Activated T-cell treated with anti-CD3 and anti-CD28 coated beads for 48 hours (primary cell): ENCODE data around the gene USB1.

Source experiments
- DNase-seq: peaks from one replicate; pipeline ENCODE4 v3.0.0-alpha.2; 2020; ENCODE audit warnings: low read depth

USB1 gene, protein sequence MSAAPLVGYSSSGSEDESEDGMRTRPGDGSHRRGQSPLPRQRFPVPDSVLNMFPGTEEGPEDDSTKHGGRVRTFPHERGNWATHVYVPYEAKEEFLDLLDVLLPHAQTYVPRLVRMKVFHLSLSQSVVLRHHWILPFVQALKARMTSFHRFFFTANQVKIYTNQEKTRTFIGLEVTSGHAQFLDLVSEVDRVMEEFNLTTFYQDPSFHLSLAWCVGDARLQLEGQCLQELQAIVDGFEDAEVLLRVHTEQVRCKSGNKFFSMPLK

DNA sequence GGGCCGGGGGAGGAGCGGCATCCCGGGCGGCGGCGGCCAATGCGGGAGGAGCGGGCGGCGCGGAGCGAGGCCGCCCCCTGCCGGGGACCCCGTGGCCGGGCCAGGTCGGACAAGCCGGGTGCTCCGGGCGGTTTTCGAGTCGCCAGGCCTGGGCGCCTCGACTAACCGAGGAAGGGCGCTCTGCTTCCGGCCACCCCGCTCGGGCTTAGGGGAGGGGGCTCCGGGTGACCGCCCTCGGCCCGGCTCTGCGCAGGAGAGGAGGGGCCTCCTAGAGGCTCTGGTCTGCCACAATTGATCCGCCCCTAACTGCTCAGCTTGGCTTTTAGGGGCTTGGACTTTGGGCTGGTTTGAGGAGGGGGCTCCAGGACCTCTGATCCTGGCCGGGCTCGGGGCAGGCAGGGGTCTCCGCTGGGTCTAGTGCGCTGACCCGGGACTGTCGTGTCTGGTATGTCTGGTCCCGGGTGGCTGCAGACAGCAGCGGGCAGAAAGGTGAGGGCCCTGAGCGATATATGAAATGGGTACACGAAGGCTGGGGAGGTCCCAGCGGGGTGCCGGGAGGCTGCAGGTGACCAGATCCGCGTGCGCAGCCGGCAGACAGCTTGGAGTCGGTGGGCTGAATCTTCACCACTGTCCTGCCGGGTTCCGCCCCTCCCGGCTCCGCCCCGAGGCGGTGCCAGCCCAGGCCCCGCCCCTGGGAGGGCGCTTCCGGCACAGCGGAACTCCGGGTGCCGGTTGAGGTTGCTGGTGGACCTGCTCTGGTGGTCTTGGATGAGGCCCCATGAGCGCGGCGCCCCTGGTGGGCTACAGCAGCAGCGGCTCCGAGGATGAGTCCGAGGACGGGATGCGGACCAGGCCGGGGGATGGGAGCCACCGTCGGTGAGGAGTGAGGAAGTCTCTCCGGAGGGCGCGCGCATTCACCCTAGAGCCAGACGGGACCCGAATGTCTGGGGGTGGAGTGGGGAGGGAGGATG, at the start of gene USB1:
Gene USB1, plus strand, starts transcription at position 702 of the 971 bp plus-strand sequence. Its CDS starts 77 bp downstream, at position 779.
- peak; percentile 88 for DNase-seq

DNA sequence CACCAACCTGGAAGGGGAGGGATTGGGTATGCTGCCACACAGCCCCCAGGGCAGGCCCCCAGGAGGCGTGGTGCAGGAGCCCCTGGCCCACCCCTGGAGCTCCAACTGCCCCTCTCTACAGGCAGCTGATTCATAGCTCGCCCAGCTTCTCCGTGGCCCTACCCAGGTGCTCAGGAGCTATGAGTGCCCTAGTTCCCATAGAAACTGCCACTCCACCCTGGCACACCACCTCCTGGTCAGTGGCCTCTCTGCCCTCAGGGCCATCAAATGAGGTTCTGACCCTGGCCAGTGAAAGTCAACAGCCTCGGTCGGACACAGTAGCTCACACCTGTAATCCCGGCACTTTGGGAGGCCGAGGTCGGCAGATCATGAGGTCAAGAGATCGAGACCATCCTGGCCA, 48.3 kb upstream of the USB1 start:
- no peak for DNase-seq

DNA sequence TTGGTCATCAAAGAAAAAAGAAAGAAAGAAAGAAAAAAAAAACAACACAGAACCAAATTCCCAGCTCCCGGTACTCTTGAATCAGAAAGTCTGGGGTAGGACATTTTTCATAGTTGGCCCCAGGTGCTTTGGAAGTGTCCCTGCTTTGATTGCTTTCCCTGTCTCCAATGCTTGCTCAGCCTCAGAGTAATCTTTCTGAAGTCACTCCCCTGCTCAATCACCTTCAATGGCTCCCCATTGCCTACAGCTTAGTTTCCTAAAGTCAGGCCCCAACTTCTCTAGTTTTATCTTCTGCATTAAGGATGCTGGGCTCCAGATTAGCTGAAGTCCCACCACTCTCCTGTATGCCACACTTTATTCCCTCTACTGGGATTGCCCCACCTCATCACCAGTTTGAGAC, 47.4 kb upstream of the USB1 start:
- DNase-seq: no peak

DNA sequence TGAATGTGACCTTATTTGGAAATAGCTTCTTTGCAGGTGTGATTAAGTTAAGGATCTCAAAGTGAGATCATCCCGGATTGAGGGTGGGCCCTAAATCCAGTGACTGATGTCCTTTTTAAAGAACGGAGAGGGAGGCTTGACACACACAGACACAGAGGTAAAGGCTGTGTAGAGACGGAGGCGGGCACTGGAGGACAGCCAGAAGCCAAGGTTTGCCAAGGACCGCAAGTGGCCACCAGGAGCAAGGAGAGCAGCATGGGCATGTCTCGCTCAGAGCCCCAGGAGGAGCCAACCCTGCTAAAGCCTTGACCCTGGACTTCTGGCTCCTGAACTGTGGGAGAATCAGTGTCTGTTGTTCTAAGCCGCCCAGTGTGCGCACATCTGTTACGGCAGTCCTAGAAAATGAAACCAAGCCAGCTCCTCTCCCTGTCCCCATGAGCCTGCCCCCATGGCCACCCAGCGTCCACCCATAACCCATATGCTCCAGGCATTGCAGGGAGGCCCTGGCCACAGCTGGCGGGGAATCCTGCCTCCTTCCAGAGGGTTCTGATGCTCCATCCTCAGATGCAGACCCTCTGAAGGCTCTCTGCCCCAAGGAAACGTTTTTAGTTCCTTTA, 45.5 kb upstream of the USB1 start:
- no peak for DNase-seq

DNA sequence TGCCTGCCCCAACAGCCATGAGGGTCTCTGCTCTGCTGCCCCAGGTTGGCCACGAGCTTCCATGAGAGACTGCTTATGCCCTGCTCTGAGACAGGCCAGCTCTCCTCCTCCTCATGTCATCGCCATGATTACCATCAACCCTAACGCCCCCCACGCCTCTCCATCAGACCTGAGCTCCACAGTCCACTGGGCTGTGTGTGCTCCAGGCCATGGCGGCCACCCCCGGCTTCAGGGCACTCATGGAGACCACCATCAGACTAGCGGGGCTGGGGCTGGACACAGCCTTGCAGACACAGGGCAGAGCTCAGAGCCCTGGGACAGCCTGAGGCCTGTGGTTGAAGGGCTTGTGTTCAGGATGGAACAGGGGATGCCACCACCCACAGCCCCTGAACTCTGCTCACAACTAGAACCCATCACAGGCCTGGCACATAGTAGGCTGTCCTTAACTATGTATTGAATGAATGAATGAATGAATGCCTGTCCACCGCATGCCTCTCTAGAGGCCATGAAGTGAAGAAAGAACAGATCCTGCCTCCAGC, 44.9 kb upstream of the USB1 start:
- DNase-seq: no peak

DNA sequence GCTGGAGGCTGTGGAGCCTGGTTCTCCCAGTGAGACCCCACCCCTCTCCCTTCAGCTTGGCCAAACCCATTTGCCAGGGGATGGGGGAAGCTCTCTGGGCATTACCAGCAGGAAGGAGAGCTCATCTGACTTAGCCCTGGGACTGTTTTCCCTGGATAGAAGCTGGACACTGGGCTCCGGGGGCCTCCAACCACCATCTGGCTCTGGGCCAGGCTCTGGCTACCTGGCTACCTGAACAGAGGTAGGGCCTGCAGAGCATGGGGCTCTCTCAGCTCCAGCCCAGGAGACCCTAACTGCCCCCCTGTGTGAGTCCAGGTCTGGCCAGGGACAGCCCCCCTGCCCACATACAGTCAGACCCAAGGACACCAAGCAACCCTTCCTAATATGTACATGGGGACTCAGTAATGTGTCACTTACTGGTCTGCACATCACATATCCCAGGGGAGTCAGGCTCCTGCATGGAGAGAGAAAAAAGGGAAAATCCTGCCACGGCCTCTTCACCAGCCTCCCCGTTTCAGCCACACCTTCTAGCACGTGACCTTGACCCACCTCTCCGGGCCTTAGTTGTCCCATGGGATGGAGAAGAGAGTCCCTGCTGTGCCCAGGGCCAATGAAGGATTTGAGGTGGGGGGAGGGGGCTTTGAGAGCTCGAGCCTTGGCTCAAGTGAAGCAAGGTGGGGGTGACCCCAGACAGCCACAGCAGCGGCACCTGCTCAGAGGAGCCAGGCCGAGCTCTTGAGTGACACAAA, 44.1 kb upstream of the USB1 start:
- no peak for DNase-seq

DNA sequence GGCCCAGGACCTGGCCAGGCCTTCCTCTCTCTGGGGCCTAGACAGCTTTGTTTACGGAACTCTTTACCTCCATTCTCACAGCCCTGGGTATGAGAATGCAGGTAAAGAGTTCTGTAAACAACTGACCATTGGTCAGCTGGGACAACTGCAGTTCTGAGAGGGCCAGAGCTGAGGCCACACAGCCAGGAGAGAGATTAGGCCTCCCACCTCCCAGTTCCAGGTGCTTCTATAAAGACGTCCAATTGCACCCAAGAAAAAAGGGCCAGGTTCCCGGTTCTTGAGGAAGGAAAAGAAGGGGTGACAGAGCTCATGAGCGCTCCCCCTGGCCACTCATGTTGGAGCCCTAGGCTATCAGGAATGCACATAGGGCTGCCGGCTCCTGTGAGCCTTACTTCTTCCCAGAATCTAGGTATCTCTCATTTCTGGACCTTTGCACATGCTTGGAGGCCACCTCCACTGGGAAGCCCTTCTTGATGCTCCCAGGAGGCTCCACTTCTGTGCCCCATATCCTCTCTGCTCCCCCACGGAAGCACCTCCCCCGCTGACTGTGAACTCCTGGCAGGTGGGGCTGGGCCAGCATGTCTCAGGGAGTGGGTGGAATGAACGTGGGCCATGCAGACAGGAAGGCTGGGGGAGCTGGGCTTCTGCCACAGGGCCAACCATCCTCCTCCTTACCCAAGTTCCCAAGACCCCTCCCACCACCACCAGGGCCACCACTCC, 43.4 kb upstream of the USB1 start:
- DNase-seq: no peak

DNA sequence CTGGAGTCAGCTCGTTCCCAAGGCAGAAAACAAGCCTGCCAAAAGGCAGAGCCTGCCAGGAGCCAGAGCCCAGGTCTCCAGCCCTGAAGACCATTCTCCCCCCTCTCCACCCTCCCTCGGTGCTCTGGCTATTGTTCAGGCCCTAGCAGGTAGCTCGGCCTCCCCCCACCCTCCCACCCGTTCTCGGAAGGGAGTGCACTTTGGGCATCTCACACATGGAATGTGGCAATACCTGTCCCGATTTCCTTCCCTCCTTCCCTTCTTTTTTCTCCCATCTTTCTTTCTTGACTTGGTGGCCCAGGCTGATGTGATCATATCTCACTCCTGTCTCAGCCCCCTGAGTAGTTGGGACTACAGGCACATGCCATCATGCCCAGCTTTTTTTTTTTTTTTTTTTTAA, 42.7 kb upstream of the USB1 start:
- no peak for DNase-seq

DNA sequence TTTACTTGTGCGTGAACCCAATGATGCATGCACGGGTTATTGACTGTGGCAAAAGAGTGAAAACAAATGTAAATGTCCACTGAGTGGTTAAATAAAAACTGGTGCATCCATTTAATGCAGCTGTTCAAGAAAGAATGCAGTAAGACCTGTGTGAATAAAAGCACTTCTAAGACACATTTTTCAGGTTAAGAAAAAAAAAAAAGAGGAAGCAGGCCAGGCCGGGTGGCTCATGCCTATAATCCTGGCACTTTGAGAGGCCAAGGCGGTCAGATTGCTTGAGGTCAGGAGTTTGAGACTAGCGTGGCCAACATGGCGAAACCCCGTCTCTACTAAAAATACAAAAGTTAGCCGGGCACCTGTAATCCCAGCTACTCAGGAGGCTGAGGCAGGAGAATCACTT, 42.1 kb upstream of the USB1 start:
- DNase-seq: no peak

DNA sequence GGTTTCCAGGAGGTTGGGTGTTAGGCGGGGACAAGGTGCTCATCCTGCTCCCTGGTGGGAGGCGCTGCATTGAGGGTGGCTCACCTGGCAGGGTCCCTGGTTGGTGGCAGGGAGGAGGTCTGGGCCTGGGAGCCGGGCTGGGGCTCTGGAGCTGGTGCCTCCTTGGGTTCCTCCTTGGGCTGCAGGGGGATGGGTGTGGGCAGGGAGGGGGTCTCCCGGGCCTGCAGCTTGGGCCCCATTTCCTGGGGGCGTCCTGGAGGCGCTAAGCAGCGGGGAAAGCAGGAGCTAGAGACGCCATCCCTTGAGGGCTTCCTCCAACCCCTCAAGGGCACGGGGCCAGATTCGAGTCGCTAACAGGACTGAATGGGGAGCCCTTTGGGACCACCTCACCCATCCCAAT, 41.4 kb upstream of the USB1 start:
- DNase-seq: no peak

DNA sequence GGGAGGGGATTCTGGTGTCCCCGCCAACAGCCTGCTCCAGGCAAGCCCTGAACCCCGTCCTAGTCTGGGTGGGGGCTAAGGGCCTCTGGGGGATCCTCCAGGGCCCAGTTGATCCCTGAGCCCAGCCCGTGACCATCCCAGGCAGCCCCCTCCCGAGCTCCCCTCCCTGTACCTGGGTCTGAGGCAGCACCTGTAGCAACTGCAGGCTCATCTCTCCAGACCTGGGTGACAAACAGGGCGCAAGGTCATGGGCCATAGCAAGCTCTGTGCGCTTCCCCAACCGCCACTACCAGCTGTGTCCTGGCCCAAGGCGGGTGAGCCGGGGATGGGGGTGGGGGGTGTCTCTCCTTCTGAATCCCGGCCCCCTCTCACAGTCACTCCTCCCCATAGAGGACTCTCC, 40.9 kb upstream of the USB1 start:
- DNase-seq: no peak

DNA sequence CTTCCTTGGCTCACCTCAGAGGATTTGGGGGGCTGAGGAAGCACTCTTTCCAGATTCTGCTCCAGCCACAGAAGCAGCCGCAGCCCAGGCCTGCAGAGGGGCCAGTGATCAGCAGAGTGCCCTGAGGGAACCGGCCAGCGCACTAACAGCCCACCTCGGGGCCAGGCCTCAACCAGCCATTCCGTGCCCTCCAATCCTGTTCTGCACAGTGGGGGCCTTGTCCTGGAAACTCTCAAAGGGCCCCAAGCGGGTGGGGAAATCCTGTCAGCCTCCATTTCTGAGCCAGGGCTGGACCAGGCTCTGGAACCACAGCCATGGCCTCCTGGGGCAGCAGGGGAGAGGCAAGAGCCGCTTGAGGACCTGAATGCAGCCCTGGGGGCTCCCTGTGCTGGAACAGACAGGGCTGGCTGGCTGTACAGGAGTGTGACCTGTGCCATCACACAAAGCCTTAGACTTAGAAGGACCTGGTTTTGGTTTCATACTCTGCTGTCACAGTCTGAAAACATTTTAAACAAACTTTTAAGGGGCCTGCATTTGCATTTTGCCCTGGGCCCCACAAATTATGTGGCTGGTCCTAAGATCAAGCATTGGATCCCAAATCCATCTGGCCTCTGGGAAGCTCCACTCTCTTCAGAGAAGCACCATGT, 40.3 kb upstream of the USB1 start:
- no peak for DNase-seq

DNA sequence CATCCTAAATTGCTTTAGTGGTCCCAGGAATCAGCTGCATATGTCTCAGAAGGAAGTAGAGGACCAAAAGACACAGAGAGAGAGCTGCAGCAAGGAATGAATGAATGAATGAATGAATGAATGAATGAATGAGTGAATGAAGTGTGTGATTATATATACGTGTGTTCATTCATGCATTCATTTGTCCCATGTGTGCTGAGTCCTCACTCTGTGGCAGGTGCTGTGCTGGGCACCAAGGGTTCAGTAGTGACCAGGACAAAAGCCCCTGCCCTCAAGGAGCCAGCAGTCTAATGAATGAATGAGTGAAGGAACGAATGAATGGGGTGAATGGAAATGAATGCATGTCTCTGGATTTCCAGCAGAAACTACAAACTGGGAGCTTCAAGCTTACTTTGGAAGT, 39.7 kb upstream of the USB1 start:
- no peak for DNase-seq

DNA sequence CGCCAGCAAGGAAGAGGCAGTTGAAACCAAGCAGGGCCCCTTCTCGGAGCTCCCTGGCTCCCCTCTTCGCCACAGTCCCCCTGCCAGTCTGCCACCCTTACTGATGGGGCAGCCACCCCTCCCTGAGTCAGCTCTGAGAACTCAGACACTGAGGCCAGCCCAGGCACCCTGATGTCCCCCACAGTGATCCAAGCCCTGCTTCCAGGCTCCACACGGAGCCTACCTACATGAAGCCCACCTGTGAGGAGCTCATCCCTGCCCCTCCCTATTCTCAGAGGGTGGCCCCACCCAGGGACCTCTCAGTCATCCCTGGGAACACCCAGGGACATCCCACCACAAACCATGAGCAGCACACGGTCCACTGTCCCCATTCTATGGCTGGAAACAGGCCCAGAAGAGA, 39.2 kb upstream of the USB1 start:
- no peak for DNase-seq

DNA sequence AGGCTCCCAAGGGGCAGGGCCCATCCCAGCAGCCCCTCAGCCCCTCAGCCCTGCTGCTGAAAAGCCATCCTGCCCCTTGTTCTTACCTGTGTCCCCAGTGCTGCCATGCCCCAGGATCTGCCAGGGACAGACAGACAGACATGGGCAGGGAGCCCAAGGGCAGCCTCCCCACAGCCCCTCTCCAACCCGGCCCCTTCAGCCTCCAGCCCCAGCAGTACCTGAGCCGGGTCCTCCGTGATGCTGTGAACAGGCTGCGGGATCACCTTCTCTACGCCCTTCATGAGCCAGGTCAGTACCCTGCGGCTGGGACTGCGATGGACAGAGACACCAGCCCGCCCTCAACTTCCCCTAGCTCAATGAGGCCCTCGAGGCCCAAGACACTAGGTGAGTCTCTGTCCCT, 38.5 kb upstream of the USB1 start:
- DNase-seq: no peak

DNA sequence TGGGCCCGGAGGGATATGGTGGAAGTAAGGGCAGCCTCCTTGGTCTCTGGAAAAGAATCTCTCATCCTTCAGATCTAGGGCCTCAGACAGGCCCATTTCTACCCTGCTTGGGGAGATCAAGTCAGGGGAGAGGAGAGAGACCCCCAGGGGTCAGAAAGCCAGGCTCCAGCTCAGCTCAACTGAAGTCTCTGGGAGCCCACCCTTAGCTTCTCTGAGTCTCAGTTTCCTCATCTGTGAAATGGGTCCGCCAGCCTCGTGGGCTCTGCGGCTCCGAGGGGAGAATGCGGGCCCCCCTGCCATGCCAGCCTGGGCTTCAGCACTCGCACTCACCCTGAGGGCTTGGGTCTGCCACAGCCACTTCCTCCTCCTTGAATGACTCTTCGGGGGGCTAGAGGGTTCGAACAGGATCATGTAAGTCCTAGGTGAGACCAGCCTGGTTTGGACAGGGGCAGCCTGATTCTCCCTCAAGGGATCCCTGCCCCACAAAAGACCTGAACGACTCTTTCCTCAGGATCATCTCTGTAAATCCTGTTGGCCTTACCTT, 37.0 kb upstream of the USB1 start:
- no peak for DNase-seq

DNA sequence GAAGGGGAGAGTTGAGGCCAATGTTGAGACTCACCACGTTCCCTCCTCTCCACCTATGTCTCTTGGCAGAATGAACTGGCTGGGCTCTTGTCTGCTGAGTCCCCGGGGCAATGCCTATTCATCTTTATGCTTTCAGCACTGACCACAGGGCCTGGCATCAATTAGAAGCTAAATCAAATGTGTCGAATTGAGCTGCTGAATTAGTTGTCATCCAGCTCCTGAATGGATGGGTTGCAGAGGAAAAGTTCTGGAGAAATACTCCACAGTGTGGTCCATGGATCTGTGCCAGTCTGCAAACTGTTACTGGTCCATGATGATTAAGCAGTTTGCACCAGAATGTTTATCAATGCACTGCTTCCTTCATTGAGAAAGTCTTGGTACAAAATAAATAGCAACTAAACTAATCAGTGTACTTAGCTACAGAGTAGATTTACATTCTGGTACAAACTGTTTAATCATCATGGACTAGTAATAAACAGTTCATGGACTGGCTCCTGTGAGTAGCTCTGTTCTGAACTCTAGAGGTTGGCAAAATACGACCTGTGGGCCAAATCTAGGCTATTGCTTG, 34.9 kb upstream of the USB1 start:
- no peak for DNase-seq

DNA sequence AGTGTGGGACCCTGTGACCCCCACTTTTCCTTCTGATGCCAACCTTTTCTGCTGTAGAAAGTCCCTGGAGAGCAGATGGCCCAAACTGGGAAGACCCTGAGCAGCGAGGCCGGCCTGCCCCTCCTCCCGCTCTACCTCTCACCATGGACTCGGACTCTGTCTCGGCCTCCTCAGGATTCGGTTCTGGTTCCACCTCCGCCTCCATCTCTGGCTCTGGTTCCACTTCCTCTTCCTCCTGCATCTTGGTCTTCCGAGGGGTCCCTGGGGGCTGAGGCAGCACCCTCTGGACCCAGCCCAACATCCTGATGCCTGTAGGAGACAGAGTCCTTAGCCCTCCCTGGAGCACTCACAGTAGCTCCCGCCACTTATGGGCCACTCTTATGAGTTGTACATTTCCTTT, 34.2 kb upstream of the USB1 start:
- DNase-seq: no peak

DNA sequence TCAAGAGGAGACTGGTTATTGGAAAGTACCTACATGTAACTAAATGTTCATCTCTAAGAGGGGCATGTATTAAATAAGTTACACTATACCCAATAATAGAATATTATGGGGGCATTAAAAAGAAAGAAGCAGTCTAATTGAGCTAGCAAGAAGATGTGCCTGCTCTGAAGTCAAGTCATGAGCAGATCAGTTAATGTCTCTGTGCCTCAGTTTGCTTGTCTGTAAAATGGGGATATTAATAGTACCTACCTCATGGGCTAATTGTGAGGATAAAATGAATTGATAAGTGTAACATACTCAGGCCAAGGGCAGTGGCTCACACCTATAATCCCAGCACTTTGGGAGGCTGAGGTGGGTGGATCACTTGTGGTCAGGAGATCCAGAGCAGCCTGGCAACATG, 33.3 kb upstream of the USB1 start:
- no peak for DNase-seq

DNA sequence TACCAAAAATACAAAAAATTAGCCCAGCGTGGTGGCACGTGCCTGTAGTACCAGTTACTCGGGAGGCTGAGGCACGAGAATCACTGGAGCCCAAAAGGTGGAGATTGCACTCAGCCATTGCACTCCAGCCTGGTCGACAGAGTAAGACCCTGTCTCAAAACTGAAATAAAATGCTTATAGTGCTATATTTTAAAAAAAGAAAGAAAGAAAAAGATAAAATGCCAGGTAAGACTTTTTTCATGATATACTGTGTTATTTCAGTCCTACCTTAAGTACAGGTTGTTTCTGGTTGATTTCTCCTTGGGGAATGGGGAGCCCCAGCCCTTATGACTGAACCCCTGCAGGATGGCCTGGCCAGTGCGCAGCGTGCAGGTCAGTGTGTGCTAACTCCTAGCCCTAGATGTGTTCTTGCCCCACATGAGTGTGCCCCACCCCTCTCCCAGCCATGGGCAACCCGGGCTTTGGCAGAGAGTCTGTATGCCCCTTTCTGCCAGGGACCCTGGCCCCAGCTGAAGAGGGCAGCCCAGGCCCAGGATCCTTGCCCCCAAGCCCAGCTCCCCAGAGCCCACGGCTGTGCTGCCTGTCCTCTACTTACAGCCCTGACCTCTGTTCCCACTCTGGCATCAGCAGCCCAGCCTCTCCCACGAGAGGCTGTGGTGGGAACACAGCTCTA, 31.6 kb upstream of the USB1 start:
- DNase-seq: no peak
